ENCODE results near the gene ZNF839. TPM values are rescaled to one million over a fixed set of nuclear protein-coding genes. Genes with fewer than 3 reads are reported as not detected.

Gene ZNF839
- total RNA-seq, 1 experiment from 2014 or later, result 10.8 TPM

GRCh38 chr14:102344485-102344884 lies 24.9 kb downstream of the ZNF839 start:
- intact Hi-C loops (cut with micrococcal nuclease; ENCODE audit: unreplicated experiment) (no loop called here), in situ Hi-C loops (cut with HindIII; ENCODE audit: low pct_unique_long_range_greater_than_20kb, low sequenced_read_pairs) (no loop called here)
- BruUV-seq (replicated peaks), result no TSS peak
- Histone ChIP-seq H3K4me1 (ENCODE audit: control insufficient read depth, insufficient read depth, low read length) (no peaks in the 10 kb centered on the region), H3K9me3 (ENCODE audit: control insufficient read depth, insufficient read depth, low read depth, low read length) (no peaks in the 10 kb centered on the region), H3K27me3 (ENCODE audit: control insufficient read depth, insufficient read depth, low read length) (no peaks in the 10 kb centered on the region), H3K4me3 (ENCODE audit: low read depth in 2 of 2, low read length in 2 of 2) (no peak overlapping the region), H3K36me3 (ENCODE audit: control insufficient read depth, insufficient read depth, low read length) (no peaks in the 10 kb centered on the region; the same call in 1 of the 2 replicates), H3K27ac (ENCODE audit: low read length) (no peak overlapping the region)
- ChIA-PET POLR2A (no interaction called here), CTCF (no interaction called here)
- DNase-seq (ENCODE audit: low read depth, low spot score) (no peak), ATAC-seq (no peak)
- TF ChIP-seq TCF7L2 (IDR thresholded peaks at IDR 0.05; ENCODE audit: low read depth, low read length), result no peak
- no peak for TF ChIP-seq SIN3A (IDR thresholded peaks at IDR 0.05; ENCODE audit: borderline replicate concordance, insufficient read depth, low read depth, low read length)
- TF ChIP-seq CTCF (IDR thresholded peaks at IDR 0.05), result no peak
- no peak for TF ChIP-seq POLR2AphosphoS5 (IDR thresholded peaks at IDR 0.05; ENCODE audit: low read depth, low read length)
- TF ChIP-seq REST (IDR thresholded peaks at IDR 0.05; ENCODE audit: insufficient read depth in 1 of 2, low read depth in 2 of 2, low read length in 1 of 2), result no peak

- no peak overlapping the region for H3K27ac ChIP-seq (ENCODE audit: low read length)
- H3K4me1 ChIP-seq (ENCODE audit: control insufficient read depth, insufficient read depth, low read length), result no peaks in the 10 kb centered on the region
- no peaks in the 10 kb centered on the region; the same call in 1 of the 2 replicates for H3K36me3 ChIP-seq (ENCODE audit: control insufficient read depth, insufficient read depth, low read length)
- no TSS peak for BruUV-seq (replicated peaks)
- ATAC-seq (no peak), DNase-seq (ENCODE audit: low read depth, low spot score) (no peak)
- POLR2A ChIA-PET, result no interaction called here
- H3K9me3 ChIP-seq (ENCODE audit: control insufficient read depth, insufficient read depth, low read depth, low read length), result no peaks in the 10 kb centered on the region
- H3K27me3 ChIP-seq (ENCODE audit: control insufficient read depth, insufficient read depth, low read length), result no peaks in the 10 kb centered on the region
- H3K4me3 ChIP-seq (ENCODE audit: low read depth in 2 of 2, low read length in 2 of 2), result no peak overlapping the region
- CTCF ChIA-PET, result no interaction called here
- in situ Hi-C loops (cut with HindIII; ENCODE audit: low pct_unique_long_range_greater_than_20kb, low sequenced_read_pairs), result no loop called here
- intact Hi-C loops (cut with micrococcal nuclease; ENCODE audit: unreplicated experiment), result no loop called here
- TF ChIP-seq REST (IDR thresholded peaks at IDR 0.05; ENCODE audit: insufficient read depth in 1 of 2, low read depth in 2 of 2, low read length in 1 of 2), result no peak
- TF ChIP-seq POLR2AphosphoS5 (IDR thresholded peaks at IDR 0.05; ENCODE audit: low read depth, low read length), result no peak
- TF ChIP-seq SIN3A (IDR thresholded peaks at IDR 0.05; ENCODE audit: borderline replicate concordance, insufficient read depth, low read depth, low read length), result no peak
- no peak for TF ChIP-seq CTCF (IDR thresholded peaks at IDR 0.05)
- TF ChIP-seq TCF7L2 (IDR thresholded peaks at IDR 0.05; ENCODE audit: low read depth, low read length), result no peak
Measured at GRCh38 chr14:102345232-102345631, 25.7 kb downstream of the ZNF839 start.

Measured in Panc1 (cell line).